K562 (cell line): ENCODE data around the gene LRRC70. TPM values are rescaled to one million over a fixed set of nuclear protein-coding genes. Genes with fewer than 3 reads are reported as not detected.

Source experiments
- ATAC-seq: fragments of 200-7000 bp; cut with Tn5 transposase; 3 replicates; pipeline ENCODE4 v1.9.1; 2020; ENCODE audit warnings: moderate library complexity
- BruUV-seq: library from RNA; stranded (reverse); fragments of 400-500 nt; replicated peaks from 2 replicates; lab custom pipeline; 2021; lab: Mats Ljungman, UMichigan
- CTCF ChIA-PET: fragments of 300-600 bp; formaldehyde crosslinking; extraction: SDS; loops from one replicate; lab custom pipeline; 2021; ENCODE audit warnings: low intra/inter-chr PET ratio; lab: Yijun Ruan, JAX
- POLR2A ChIA-PET: fragments of 300-600, 350-650 bp; sonication (Branson Sonifier 250); formaldehyde crosslinking; extraction: SDS; loops from one replicate; lab custom pipeline; 2021; ENCODE audit warnings: antibody characterized with exemption, inconsistent platforms; lab: Yijun Ruan, JAX
- DNase-seq, 4 experiments: peaks; one replicate each; pipeline versions ENCODE4 v3.0.0 to v3.0.0-alpha.2; 2011 to 2018; ENCODE audit warnings: low spot score in 3 of 4, mixed read lengths in 3 of 4; ENCODE audit errors: extremely low read depth in 1 of 4
- FAIRE-seq: peaks from 2 replicates; lab custom pipeline; 2011; peaks lifted over from hg19 to GRCh38; lab: Jason Lieb, UNC
- H2AFZ ChIP-seq: 2 replicates; pipeline ENCODE4 v1.6.0; 2011; ENCODE audit warnings: low read depth, low read length, control low read depth, inconsistent platforms
- H3K27ac ChIP-seq: fragments of 200-600 bp; 3 replicates; pipeline ENCODE4 v1.8.0; 2011; ENCODE audit warnings: low read depth, mild to moderate bottlenecking, control low read depth, inconsistent platforms, low read length, moderate library complexity, mixed read lengths; ENCODE audit errors: extremely low read depth
- H3K27me3 ChIP-seq, 2 experiments: fragments of 300-600 bp in 1 of 2; 2 replicates in 1 of 2; 3 replicates in 1 of 2; pipeline versions ENCODE4 v1.6.0 to v1.8.0; 2011; ENCODE audit warnings: inconsistent platforms in 2 of 2, low read length in 2 of 2, mild to moderate bottlenecking in 1 of 2, mixed read lengths in 1 of 2, moderate library complexity in 1 of 2; ENCODE audit not compliant: control insufficient read depth in 2 of 2, insufficient read depth in 2 of 2
- H3K36me3 ChIP-seq: fragments of 300-600 bp; 3 replicates; pipeline ENCODE4 v1.8.0; 2011; ENCODE audit warnings: mild to moderate bottlenecking, low read length, inconsistent platforms; ENCODE audit not compliant: control insufficient read depth, insufficient read depth
- H3K4me1 ChIP-seq, 2 experiments: fragments of 200-600 bp in 1 of 2; replicated peaks in 1 of 2; 2 replicates in 1 of 2; 3 replicates in 1 of 2; pipeline versions ENCODE4 v1.5.1 to v1.8.0; 2011; ENCODE audit warnings: inconsistent platforms in 2 of 2, low read length in 2 of 2, mild to moderate bottlenecking in 1 of 2, mixed read lengths in 1 of 2, moderate library complexity in 1 of 2; ENCODE audit not compliant: control insufficient read depth in 2 of 2, insufficient read depth in 2 of 2
- H3K4me2 ChIP-seq: 2 replicates; pipeline ENCODE4 v1.6.1; 2011; ENCODE audit warnings: low read length, control low read depth, inconsistent platforms, mixed read lengths; ENCODE audit not compliant: insufficient read depth
- H3K4me3 ChIP-seq: fragments of 200-600 bp; sonication (generic), shearing (Covaris generic); 2 replicates; pipeline ENCODE4 v1.5.1; 2016; ENCODE audit warnings: control low read depth, inconsistent platforms
- H3K79me2 ChIP-seq: fragments of 200-600 bp; 3 replicates; pipeline ENCODE4 v1.8.0; 2011; ENCODE audit warnings: low read length, inconsistent platforms; ENCODE audit not compliant: control insufficient read depth, insufficient read depth
- H3K9ac ChIP-seq, 2 experiments: 2 replicates each; pipeline versions ENCODE4 v1.6.0 to v1.6.1; 2011; ENCODE audit warnings: low read depth in 2 of 2, low read length in 2 of 2, control low read depth in 1 of 2, inconsistent platforms in 1 of 2, mild to moderate bottlenecking in 1 of 2, mixed read lengths in 1 of 2; ENCODE audit not compliant: insufficient read depth in 1 of 2
- H3K9me1 ChIP-seq: one replicate; pipeline ENCODE4 v1.6.0; 2011; ENCODE audit warnings: inconsistent platforms, mild to moderate bottlenecking, low read length, moderate library complexity; ENCODE audit not compliant: control insufficient read depth, insufficient read depth
- H3K9me3 ChIP-seq: replicated peaks from 2 replicates; pipeline ENCODE4 v1.5.1; 2011; ENCODE audit warnings: low read depth, low read length, inconsistent platforms; ENCODE audit not compliant: control insufficient read depth, insufficient read depth
- H4K20me1 ChIP-seq: replicated peaks from 2 replicates; pipeline ENCODE4 v1.6.1; 2011; ENCODE audit warnings: low read length, inconsistent platforms, mixed read lengths; ENCODE audit not compliant: control insufficient read depth, insufficient read depth
- ELF4 ChIP-seq: fragments of 450-650 bp; formaldehyde crosslinking; IDR thresholded peaks from 2 replicates; pipeline ENCODE4 v1.4.0; 2022; ENCODE audit warnings: missing genetic modification characterization
- FIP1L1 ChIP-seq: fragments of 200-400 bp; formaldehyde crosslinking; IDR thresholded peaks from 2 replicates; pipeline ENCODE4 v1.6.1; 2018; ENCODE audit warnings: mild to moderate bottlenecking, low read depth, low read length; ENCODE audit not compliant: poor library complexity, severe bottlenecking
- FOXA1 ChIP-seq: fragments of 450-650 bp; IDR thresholded peaks from 2 replicates; pipeline ENCODE4 v1.6.1; 2016; ENCODE audit warnings: mild to moderate bottlenecking, borderline replicate concordance
- FOXM1 ChIP-seq, 2 experiments: fragments of 450-650 bp in 1 of 2; sonication (generic) in 1 of 2; formaldehyde crosslinking in 1 of 2; IDR thresholded peaks; 2 replicates each; pipeline versions ENCODE4 v1.6.1 to v1.9.0; 2017 to 2022; ENCODE audit warnings: low read depth in 2 of 2, mild to moderate bottlenecking in 2 of 2, missing genetic modification reagents in 1 of 2, moderate library complexity in 1 of 2
- KAT8 ChIP-seq: fragments of 450-650 bp; IDR thresholded peaks from 2 replicates; pipeline ENCODE4 v1.6.1; 2016; ENCODE audit warnings: low read depth, mild to moderate bottlenecking
- KDM1A ChIP-seq, 2 experiments: fragments of 450-650 bp; IDR thresholded peaks; 2 replicates each; pipeline ENCODE4 v1.6.1; 2016; ENCODE audit warnings: mild to moderate bottlenecking in 2 of 2
- MAFF ChIP-seq: IDR thresholded peaks from 2 replicates; pipeline ENCODE4 v1.6.1; 2012; ENCODE audit warnings: low read length, improper control_type of control experiment
- MCM7 ChIP-seq, 2 experiments: fragments of 450-650 bp; IDR thresholded peaks; 2 replicates each; pipeline ENCODE4 v1.6.1; 2016 to 2018
- MEIS2 ChIP-seq: fragments of 450-650 bp; IDR thresholded peaks from 2 replicates; pipeline ENCODE4 v1.6.1; 2014; ENCODE audit warnings: mild to moderate bottlenecking; ENCODE audit not compliant: partially characterized antibody
- MNT ChIP-seq, 2 experiments: fragments of 450-650 bp; conservative IDR thresholded peaks; 2 replicates each; pipeline ENCODE4 v1.6.1; 2017; ENCODE audit warnings: mild to moderate bottlenecking in 2 of 2, moderate library complexity in 2 of 2
- NONO ChIP-seq, 2 experiments: fragments of 200-400 bp in 1 of 2; fragments of 450-650 bp in 1 of 2; formaldehyde crosslinking in 1 of 2; IDR thresholded peaks; 2 replicates each; pipeline ENCODE4 v1.6.1; 2017; ENCODE audit warnings: low read depth in 2 of 2, mild to moderate bottlenecking in 2 of 2, moderate library complexity in 2 of 2, low read length in 1 of 2
- TCF3 ChIP-seq: sonication (generic); formaldehyde crosslinking; IDR thresholded peaks from 2 replicates; pipeline ENCODE4 v1.4.0; 2020; ENCODE audit warnings: mild to moderate bottlenecking, missing genetic modification reagents
- TRIM25 ChIP-seq: fragments of 450-650 bp; IDR thresholded peaks from 2 replicates; pipeline ENCODE4 v1.7.0; 2016; ENCODE audit warnings: borderline replicate concordance
- ZNF184 ChIP-seq: sonication (generic); formaldehyde crosslinking; IDR thresholded peaks from 2 replicates; pipeline ENCODE4 v1.5.0; 2020; ENCODE audit warnings: missing genetic modification reagents
- ZNF311 ChIP-seq: fragments of 250-450 bp; sonication (Bioruptor Pico); IDR thresholded peaks from 2 replicates; pipeline ENCODE4 v1.4.0; 2020; ENCODE audit warnings: mild to moderate bottlenecking, moderate library complexity
- ZNF398 ChIP-seq: fragments of 250-450 bp; sonication (Bioruptor Pico); IDR thresholded peaks from 2 replicates; pipeline ENCODE4 v1.8.0; 2021; ENCODE audit warnings: moderate library complexity, mild to moderate bottlenecking, inconsistent platforms
- ZNF740 ChIP-seq, 3 experiments: fragments of 200-800 bp in 1 of 3; sonication (Bioruptor generic) in 1 of 3; sonication (generic) in 1 of 3; formaldehyde crosslinking in 1 of 3; IDR thresholded peaks; 2 replicates each; pipeline versions ENCODE4 v1.6.1 to v1.8.0; 2016 to 2022; ENCODE audit warnings: mild to moderate bottlenecking in 2 of 3, missing compliant biosample characterization in 2 of 3, missing genetic modification characterization in 2 of 3, missing genetic modification reagents in 1 of 3
- WGBS: fragments of 100-300 bp; shearing (Covaris generic); methylation state at CpG from one replicate; pipeline ENCODE4 v1.1.6; 2016; ENCODE audit warnings: low coverage, mixed read lengths; ENCODE audit not compliant: insufficient coverage; ENCODE audit errors: missing lambda C conversion rate; 5-methylcytosine and 5-hydroxymethylcytosine counted together
- in situ Hi-C: fragments of 300-500 bp; cut with MboI; formaldehyde crosslinking; loops from 4 replicates; pipeline ENCODE4 v1.15.0; 2018; ENCODE audit warnings: inconsistent platforms, mixed read lengths
- intact Hi-C: fragments of 100-400 bp; cut with micrococcal nuclease; formaldehyde crosslinking; loops from 2 replicates; pipeline ENCODE4 v1.14.2; 2022
- polyA plus RNA-seq, 8 experiments: library from polyadenylated mRNA; depleted of rRNA in 4 of 8; stranded (reverse) in 5 of 8; unstranded in 3 of 8; fragments of >200 nt; fragmentation: Nextera tagmentation in 2 of 8; fragmentation: Illumina TruSeq in 1 of 8; extraction: Ambion mirVana in 2 of 8; extraction: Trizol in 1 of 8; gene quantifications; 2 replicates each; pipeline versions ENCODE4 v1.2.1 to v1.2.3, GENCODE V29; 2011 to 2014; ENCODE audit warnings: inconsistent platforms in 1 of 8, missing spikeins in 1 of 8
- total RNA-seq, 7 experiments: library from RNA; depleted of rRNA in 6 of 7; stranded (reverse); fragments of >200 nt in 6 of 7; fragmentation: Illumina TruSeq in 2 of 7; extraction: Trizol in 2 of 7; gene quantifications; 2 replicates each; pipeline versions ENCODE4 v1.2.1 to v1.2.3, GENCODE V29; 2011 to 2021; ENCODE audit warnings: low replicate concordance in 1 of 7

Gene LRRC70
- total and polyA plus RNA-seq, 9 of the 15 experiments (the other 6 are each of a cell fraction or from before 2014, with no cell fraction given): 0.21 to 2.1 (median 0.73) TPM

- peaks cover 0 to 12% of the 10 kb centered on the region in 2 experiments; a peak in 3 of 5 replicates for H3K4me1 ChIP-seq
- no TSS peak for BruUV-seq
- H3K27me3 ChIP-seq: no peaks in the 10 kb centered on the region
- no peaks in the 10 kb centered on the region for H3K9me1 ChIP-seq
- H3K79me2 ChIP-seq: no peaks in the 10 kb centered on the region
- in situ Hi-C loops (no loop called here), intact Hi-C loops (no loop called here)
- no peaks in the 10 kb centered on the region for H3K9me3 ChIP-seq
- 67% methylated on average over 1 of the region's 1 CpG for WGBS
- H2AFZ ChIP-seq: no peak overlapping the region
- no peak overlapping the region for H3K4me3 ChIP-seq
- H3K36me3 ChIP-seq: peaks cover 51% of the 10 kb centered on the region
- no peak for FAIRE-seq
- ChIA-PET POLR2A (no interaction called here), CTCF (no interaction called here)
- H3K4me2 ChIP-seq: no peak overlapping the region
- H3K9ac ChIP-seq: no peak overlapping the region
- DNase-seq: no peak
- ATAC-seq: no peak
- H4K20me1 ChIP-seq: no peaks in the 10 kb centered on the region
- no peak overlapping the region for H3K27ac ChIP-seq
- TF ChIP-seq FOXM1 (IDR thresholded peaks at IDR 0.05; ENCODE audit: low read depth) (no peak), FOXM1 (CRISPR knock-in tag; IDR thresholded peaks at IDR 0.05; ENCODE audit: low read depth) (no peak), MEIS2 (no peak), MNT (conservative IDR thresholded peaks at IDR 0.05) (no peak), ZNF311 (no peak), KAT8 (no peak), MCM7 (IDR thresholded peaks at IDR 0.05) (no peak), FIP1L1 (no peak), TCF3 (CRISPR knock-in tag) (no peak), ZNF184 (CRISPR knock-in tag) (no peak), TRIM25 (no peak), ELF4 (CRISPR knock-in tag) (no peak), ZNF740 (CRISPR knock-in tag; IDR thresholded peaks at IDR 0.05) (no peak), ZNF740 (tag; IDR thresholded peaks at IDR 0.05) (no peak), MAFF (no peak), FOXA1 (no peak), ZNF398 (CRISPR knock-in tag) (no peak), NONO (IDR thresholded peaks at IDR 0.05; ENCODE audit: low read depth in 2 of 2, low read length in 1 of 2) (no peak), KDM1A (IDR thresholded peaks at IDR 0.05) (no peak)
Measured at GRCh38 chr5:62596096-62596495, 17.5 kb downstream of the LRRC70 start.
